GM18951 (cell line): ENCODE measurements around the gene ADAMTSL2.

Experiments
- POLR2A ChIP-seq: IDR thresholded peaks from 4 replicates; pipeline ENCODE4 v1.6.1; 2011; ENCODE audit warnings: mild to moderate bottlenecking; ENCODE audit not compliant: insufficient read length, insufficient read depth; ENCODE audit errors: extremely low read depth
- in situ Hi-C: fragments of 300-500 bp; cut with MboI; formaldehyde crosslinking; loops from one replicate; pipeline ENCODE4 v1.12.0; 2022; ENCODE audit warnings: low sequenced_read_pairs, mixed read lengths, inconsistent platforms; ENCODE audit not compliant: unreplicated experiment

ADAMTSL2 gene

GRCh38 chr9:133517711-133518110, 16.8 kb upstream of the ADAMTSL2 start:
- TF ChIP-seq POLR2A = no peak
- in situ Hi-C loops = no loop called here

- in situ Hi-C loops = no loop called here
- TF ChIP-seq POLR2A = no peak
Observed at GRCh38 chr9:133518200-133518599, 16.3 kb upstream of the ADAMTSL2 start.

DNA sequence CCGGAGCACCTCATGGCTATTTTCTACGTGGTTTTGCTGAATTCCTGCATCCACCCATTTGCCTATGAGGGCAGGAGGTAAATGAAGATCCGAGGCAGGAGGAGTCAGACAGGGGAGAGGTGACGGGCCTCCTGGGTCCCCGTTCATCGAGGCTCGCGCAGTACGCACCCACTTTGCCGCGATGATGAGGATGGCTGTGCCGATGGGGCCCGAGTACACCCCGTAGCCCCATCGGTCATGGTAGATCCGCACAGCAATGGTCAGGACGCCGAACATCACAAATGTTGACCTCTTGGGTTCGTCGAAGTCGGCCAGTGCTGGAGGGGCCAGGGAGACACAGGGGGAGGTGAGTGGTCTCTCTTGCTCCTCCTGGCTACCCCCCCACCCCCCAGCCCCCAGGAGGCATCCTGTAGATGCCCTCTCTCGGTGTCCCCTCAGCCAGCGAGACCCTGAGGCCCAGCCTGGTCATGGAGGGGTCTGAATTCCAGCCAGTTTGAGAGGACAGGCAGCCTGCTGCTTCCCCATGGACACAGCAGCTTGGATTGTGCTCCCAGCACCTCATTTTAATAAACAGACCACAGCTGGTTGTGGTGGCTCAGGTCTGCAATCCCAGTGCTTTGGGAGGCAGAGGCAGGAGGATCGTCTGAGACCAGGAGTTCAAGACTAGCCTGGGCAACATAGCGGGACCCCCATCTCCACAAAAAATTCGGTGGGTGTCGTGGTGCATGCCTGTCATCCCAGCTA, 15.6 kb upstream of the ADAMTSL2 start:
- in situ Hi-C loops = no loop called here
- no peak for TF ChIP-seq POLR2A

GRCh38 chr9:133519693-133520092, 14.8 kb upstream of the ADAMTSL2 start:
- in situ Hi-C loops = no loop called here
- no peak for TF ChIP-seq POLR2A

- no peak for TF ChIP-seq POLR2A
- in situ Hi-C loops = no loop called here
Observed at GRCh38 chr9:133520121-133520835, 14.2 kb upstream of the ADAMTSL2 start.

DNA sequence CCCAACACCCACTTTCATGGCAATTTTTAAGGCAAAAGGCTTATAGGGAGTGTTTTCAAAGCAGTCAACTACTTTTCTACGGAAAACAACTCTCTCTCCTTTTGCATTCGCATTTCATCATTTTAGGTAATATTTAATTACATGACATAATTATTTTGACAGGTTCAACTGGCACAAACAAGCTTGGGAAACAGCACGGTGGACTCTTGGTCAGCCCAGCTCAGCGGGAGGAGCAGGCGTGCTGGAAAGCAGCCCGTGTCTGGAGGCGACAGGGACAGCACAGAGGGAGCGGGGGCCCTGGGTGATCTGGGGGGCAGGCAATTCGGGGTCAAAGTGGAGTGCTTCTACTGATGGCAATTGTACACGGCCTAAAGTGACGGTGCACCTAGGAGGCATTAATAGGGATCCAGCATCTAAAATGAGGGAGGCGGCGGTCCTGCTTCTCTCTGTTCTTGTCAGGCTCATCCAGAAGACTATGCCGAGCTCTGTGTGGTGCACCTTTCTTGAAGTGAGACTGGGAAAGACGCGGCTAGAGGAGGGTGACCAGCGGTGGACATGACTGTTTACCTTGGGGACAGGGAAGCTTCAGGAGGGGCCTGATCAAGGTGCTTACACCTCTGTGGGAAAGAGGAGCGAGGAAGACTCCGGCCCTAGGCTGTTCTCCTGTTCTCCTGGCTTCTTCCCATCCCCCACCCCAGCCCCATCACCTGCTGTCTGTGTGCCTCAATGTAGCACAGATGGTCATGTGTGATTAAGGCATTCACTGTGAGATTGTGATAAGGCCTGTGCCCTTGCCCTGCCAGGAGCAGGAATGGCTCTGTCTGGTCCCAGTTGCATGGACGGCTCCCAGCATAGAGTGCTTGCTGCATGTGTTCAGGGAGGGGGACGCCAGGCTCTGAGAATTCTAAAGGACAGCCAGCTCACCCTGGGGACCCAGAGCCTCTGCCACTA, 13.1 kb upstream of the ADAMTSL2 start:
- in situ Hi-C loops = no loop called here
- TF ChIP-seq POLR2A = no peak

GRCh38 chr9:133522073-133522910, 12.2 kb upstream of the ADAMTSL2 start:
- no peak for TF ChIP-seq POLR2A
- in situ Hi-C loops = no loop called here

DNA sequence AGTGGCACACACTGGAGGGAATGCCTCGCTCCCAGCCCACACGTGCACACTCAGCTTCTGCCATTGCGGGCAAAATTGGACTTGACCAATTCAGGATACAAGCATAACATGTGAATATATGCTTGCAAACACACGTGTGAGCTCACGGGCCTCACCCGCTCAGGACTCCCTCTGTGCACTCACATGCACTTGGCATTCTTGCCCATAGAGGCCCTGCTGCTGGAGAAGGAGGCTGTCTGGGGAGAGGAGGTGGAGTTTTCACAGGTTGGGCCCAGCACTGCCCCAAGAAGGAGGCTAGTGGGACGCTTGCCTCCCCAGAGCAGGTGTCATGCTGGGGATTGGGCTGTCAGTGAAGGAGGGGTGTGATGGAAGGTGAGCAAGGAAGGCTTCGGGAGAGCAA, 11.4 kb upstream of the ADAMTSL2 start:
- in situ Hi-C loops = no loop called here
- TF ChIP-seq POLR2A = no peak

- TF ChIP-seq POLR2A = no peak
- in situ Hi-C loops = no loop called here
Observed at GRCh38 chr9:133524146-133524545, 10.4 kb upstream of the ADAMTSL2 start.

- in situ Hi-C loops = no loop called here
- no peak for TF ChIP-seq POLR2A
Observed at GRCh38 chr9:133524679-133525228, 9.8 kb upstream of the ADAMTSL2 start, which contains the start of gene MYMK. Gene MYMK, minus strand, starts transcription at chr9:133524959. Its CDS starts 115 bp downstream, at chr9:133524844.

GRCh38 chr9:133525677-133526076, 8.8 kb upstream of the ADAMTSL2 start:
- no peak for TF ChIP-seq POLR2A
- in situ Hi-C loops = no loop called here

DNA sequence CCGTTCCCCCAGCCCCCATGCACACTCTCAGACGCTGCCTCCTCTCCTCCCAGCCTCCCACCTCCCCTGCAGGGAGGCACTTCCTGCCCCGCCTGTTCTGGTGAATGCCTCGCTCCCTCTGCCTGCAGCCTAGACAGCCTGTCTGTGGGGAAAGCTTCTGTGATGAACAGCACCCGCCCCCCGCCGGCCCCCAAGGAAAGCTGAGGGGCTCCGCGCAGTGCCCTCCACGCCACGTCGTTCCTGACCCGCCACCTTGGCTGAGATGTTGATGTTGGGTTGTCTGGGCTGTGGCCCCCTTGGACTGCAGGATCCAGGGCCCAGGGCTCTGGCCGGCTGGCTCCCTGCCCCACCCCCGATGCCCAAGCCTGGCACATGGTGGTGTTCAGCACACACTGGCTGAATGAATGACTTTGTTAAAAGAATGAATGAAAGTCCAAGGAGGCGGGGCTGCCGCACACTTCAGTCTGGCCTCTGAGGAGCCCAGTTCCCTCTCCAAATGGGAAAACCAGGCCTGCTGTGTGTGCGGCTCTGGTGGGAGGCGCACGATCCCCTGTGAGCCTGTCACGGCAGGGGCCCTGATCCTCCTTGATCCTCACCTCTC, 7.7 kb upstream of the ADAMTSL2 start:
- in situ Hi-C loops = no loop called here
- no peak for TF ChIP-seq POLR2A
